Right ventricle myocardium superior (tissue), 1 donor: ENCODE measurements around the gene NOTCH4. TPM values are rescaled to one million over a fixed set of nuclear protein-coding genes. Genes with fewer than 3 reads are reported as not detected.
"Not testable (repeated sequence)": the region's sequence is repeated elsewhere in the genome, so short reads cannot be mapped to it uniquely, and the experiment has no call there.

ENCODE experiments used
- ATAC-seq: fragments of 200-7000 bp; cut with Tn5 transposase; one replicate; pipeline ENCODE4 v1.9.1; 2020; ENCODE audit warnings: mild to moderate bottlenecking; ENCODE audit not compliant: poor library complexity
- DNase-seq: peaks from one replicate; pipeline ENCODE4 v3.0.0-alpha.2; 2020
- intact Hi-C: fragments of 100-400 bp; cut with DNase I; formaldehyde crosslinking; loops from one replicate; pipeline ENCODE4 v1.11.2; 2022
- total RNA-seq: library from RNA; stranded (reverse); fragmentation: NEBNext Ultra II Directional; extraction: Animal tissue kit (Norgen Biotek cat#: 25700); gene quantifications from one replicate; pipeline ENCODE4 v1.2.1, GENCODE V29; 2021
- donor health status: DM: no; HTN: yes; CAD: no; lungs with severe emphysema.

The NOTCH4 gene
- total RNA-seq, 1 donor from 2014 or later, result 22.4 TPM

DNA sequence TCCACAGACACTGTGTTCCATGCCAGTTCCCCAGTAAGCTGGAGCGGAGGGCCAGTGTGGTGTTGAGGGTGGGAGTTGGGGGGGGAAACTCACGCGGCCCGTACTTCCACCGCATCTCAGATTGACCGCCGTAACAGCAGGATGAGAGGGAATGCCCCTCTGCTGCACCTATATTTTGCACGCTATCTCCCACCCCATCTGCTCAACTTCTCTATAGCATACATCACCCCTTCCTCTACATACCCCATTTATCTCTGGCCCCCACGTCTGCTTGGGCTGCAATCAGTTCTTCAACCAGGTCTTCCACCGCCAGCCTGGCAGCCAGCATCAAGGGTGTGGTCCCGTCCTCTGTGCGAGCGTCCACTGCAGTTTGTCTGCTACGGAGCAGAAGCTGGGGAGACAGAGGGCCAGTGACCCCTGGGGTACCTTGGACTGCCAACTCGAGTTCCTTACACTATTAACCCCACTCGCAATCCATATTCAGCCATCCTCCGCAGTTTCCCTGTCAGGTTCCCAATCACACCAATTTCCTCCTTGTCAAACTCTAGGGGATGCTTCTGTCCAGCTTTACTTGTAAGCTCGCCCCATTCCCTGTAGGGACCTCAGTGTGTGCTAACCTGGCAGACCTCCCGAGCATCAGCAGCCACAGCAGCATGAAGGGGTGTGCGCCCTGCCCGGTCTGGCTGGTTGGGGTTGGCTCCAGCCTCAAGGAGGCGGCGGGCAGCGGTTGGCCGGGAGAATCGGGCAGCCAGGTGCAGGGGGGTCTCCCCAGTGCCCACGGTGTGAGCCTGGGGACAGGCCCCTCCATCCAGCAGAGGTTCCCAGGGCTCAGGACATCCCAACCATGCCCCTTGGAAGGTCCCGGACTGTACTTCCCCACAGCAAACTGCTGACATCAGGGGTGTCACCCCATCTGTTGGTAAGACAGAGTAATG lies 26.9 kb downstream of the NOTCH4 start:
- ATAC-seq (no peak), DNase-seq (peak; percentile 74)
- intact Hi-C loops, result no loop called here

DNA sequence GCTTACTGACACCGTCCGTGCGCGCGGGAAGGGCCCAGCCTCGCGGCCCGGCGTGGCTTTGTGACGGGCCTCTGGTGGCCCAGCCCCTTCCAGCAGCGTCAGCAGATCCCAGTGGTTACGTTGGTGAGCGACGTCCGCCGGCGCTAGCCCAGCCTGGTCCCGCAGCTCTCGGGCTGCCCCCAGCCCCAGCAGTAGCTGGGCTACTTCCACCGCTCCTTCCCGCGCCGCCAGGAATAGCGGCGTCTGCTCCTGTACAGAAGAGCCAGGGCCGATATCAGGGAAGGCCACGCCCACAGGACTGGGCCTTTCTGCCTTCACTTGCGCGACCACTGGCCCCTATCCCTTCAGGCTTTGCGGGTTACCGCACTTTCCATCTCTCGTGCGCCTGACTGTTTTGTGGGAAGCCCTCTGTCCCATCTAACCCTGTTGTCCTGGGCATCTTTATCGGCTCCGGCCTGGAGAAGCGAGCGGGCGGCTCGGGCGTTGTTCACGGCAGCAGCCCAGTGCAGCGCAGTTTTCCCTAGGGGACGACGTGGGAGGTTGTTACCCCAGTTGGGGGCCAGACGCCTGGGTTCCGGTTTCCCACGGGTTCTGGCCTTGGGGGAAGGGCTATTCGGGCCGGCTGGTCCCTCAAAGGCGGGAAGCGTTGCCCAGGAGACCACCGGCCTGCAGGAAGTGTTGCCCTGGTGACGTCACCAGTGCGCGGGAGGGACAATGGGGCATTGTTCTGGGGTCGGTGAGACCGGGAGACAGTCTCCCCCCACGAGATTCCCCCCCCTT lies 27.8 kb downstream of the NOTCH4 start:
- intact Hi-C loops, result no loop called here
- DNase-seq, result peak; percentile 95
- ATAC-seq, result peak; percentile 53

DNA sequence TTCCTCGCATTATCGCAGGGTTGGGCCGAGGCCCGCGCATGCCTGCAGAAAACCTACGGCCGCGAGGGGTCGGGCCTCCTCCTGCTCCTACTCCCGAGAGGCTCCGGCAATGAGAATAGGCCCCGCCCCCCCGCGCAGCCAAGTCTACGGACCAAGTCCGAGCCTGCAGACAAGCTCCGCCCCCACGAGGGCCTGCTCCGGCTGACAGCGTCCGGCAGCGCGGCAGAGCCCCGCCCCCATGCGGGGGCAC lies 28.3 kb downstream of the NOTCH4 start:
- peak; percentile 90 for ATAC-seq
- intact Hi-C loops, result no loop called here
- DNase-seq, result peak; percentile 100

DNA sequence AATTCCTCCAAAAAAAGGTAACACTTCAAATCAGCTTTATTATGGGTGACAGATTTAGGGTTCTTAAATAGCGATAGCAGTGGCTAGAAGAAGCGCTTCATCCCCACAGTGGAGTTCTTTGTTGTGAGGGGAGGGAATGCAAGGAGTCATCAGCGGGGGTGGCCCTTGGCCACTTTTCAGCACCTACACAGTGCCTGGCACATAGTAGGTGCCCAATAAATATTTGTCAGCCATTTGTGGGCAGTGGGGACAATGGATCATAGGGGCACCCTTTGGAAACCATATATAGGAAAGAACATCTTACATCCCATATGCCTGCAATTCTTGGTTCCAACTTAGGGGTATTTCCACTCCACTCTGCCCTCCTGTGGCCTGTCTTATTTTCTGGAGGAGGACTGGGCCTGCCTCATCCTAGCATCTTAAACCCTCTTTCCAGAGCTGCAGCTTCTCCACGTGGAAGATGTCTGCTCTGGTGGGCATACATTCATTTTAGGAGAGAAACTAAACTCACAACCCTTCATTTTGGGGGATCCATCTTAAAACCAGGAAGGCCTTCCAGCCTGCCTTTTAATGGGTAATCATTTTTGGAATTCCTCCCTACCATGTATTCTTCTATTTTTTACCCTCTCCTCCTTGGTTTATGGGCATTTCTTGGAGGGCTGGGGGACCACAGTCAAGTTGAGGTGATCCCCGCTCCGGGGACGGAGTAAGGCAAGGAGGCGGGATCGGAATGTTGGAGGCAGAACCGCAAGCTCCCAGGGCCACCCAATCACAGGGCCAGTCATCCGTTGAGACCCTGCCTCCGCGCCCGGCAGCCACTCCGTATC lies 28.8 kb downstream of the NOTCH4 start:
- ATAC-seq, result no peak
- intact Hi-C loops, result no loop called here
- no peak for DNase-seq

DNA sequence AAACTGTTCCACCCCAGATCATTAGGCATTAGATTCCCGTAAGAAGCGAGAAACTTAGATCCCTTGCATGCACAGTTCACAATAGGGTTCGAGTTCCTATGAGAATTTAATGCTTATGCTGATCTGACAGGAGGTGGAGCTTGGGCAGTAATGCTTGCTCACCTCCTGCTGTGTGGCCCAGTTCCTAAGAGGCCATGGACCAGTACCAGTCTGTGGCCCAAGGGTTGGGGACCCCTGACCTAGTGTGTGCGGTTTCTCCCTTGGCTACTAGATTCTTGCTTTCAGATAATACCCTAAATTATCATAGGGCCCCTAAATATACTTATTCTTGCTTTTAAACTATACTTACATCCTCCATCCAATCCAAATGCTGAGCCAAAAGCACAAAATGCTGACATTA lies 29.5 kb downstream of the NOTCH4 start:
- DNase-seq (no peak), ATAC-seq (no peak)
- intact Hi-C loops, result no loop called here

DNA sequence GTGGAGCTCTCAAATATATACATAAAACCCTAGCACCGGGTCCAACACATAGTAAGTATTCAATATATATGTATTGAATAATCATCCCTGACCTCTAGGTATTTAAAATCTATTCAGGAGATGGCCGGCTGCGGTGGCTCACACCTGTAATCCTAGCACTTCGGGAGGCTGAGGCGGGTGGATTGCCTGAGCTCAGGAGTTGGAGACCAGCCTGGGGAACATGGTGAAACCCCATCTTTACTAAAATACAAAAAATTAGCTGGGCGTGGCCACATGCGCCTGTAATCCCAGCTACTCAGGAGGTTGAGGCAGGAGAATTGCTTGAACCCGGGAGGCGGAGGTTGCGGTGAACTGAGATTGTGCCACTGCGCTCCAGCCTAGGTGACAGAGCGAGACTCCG lies 30.8 kb downstream of the NOTCH4 start:
- DNase-seq, intact Hi-C loops, ATAC-seq: not testable (repeated sequence)

DNA sequence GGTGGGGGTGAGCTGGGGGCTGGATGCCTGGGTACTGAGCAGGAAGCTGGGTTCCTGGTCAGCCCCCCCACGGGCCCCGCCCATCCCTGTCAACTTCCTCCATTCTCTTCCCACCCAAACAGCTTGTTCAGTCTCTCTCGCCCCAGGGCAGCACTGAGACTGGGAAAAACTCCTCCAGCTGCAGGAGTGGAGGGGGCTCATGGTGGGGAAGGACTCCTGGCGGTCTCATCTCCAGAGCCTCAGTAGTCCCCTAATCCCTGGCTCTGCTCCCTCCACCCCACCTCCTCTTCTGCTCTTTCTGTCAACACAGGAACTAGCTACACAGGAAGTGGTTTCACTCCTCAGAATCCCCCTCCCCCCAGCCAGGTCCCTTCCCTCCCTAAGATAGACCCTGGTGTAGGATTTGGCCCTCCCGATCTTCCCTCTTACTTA lies 31.2 kb downstream of the NOTCH4 start, which contains the start of gene GPSM3:
Gene GPSM3 (minus strand): TSS at position 36 of the 432 bp plus-strand sequence. CDS start 130 bp downstream, outside the sequence.
- DNase-seq (peak; percentile 81), ATAC-seq (no peak)
- intact Hi-C loops, result no loop called here

DNA sequence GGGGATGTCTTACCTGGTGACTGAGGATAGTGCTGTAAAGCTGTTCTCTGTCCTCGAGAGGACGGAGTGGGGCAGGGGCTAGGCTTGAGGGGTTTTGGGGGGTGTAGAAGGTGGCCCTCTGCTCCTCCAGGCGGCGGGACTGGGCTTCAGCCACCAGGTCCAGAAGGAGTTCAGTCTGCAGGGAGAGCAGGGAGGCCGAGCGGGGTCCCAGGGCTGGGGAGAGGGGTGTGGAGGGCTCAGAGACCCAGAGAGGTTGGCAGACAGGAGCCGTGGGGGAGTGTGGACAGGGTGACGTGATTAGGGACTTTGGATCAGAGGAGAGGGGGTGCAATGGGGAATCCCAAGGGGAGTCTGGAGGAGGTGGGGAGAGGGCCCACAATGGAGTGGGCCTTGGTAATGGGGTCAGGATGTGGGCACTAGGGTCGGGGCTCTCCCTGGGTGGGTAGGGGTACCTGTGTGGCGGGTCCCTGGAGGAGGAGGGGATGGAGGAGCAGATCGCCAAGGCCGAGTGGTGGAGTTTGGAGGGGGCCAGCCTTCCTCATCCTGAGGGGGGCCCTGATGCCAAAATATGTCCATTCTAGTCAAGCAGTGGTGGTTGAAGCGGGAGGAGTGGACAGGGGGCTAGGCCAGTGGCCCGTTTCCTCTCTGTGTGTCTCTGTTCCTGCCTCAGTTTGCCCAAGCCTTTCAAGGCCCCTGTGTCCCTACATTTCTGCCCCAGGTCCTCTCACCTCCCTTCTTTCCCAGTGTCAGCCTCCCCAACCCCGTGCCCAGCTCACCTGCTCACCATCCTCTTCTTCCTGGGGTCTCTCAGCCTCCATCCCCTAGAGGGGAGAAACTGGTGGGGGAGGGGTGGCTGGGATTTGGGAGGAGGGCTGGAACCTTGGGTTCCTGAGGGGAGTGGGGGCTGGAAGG lies 31.9 kb downstream of the NOTCH4 start:
- no peak for ATAC-seq
- intact Hi-C loops, result no loop called here
- no peak for DNase-seq

DNA sequence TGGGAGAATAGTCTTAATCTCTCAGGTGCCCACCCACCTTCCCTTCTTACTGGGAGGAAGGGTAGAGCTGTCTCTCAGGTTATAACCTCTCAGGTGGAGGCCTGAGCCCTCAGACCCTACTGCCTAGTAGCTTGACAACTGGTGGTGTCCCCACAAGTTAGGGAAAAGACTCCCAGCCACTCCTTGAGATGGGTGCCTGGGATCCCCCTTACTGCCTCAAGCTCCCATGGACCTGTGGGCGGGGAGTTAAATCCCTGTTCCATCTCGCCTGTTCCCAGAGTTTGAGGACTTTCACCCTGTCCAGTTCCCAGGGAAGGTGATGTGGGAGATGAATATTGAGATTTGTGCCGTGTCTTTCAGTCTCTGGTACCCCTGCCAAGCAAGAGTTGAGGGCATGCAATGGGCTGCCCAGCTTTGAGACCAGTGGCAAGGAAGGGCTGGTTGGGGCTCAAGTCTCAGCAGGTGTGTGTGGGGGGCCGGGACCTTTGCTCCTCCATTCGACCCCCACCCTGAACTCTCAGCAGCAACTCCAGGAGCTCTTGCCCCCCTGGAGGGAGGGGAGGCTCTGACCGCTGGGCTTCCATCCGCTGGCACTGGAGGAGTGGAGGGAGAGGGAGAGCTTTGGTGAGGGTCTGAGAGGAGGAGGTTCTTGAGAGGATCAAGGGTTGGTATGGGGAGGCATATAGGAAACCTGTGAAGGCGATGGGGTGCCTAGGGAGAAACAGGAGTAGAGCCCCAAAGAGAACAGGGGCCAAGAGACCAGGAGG lies 32.8 kb downstream of the NOTCH4 start:
- DNase-seq, result no peak
- intact Hi-C loops, result no loop called here
- no peak for ATAC-seq

DNA sequence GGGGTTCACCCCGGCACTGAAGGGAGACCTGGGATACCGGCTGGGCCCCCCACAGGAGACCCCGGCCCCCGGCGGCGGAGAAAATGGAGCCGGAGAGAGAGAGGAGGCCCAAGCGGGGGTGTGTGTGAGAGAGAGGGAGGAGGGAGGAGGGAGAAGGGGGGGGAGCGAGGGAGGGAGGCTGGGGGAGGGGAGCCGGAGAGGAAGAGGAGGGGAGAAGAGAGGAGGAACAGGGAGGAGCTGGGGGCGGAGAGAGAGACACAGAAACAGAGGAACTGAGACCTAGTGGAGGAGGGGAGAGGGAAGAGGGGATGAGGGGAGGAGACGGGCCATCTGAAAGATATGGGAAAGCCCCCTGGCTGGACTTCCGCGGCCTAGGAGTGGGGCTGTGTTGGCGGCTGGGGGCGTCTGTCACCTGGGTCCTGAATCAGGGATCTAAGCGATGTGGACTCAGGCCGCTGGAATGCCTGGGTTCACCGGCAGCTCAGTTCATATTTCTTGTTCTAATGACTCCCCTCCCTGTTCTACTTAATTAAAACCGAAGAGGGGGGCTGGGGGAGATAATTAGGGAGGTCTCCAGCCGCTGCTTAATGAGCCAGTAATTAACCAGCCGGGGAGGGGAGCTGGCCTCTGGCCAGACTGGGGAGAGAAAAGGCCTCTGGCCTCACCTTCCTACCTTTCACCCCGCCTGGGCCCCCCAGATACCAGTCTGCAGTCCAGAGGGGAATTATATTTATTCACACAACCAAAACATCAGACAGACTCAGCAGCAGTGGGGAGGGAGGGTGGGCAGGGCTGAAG lies 33.6 kb downstream of the NOTCH4 start, which contains the start of gene PBX2:
Gene PBX2 (minus strand): TSS at position 149 of the 798 bp plus-strand sequence. CDS start 287 bp downstream, outside the sequence.
- DNase-seq (peak; percentile 92), ATAC-seq (peak; percentile 76)
- intact Hi-C loops, result no loop called here

DNA sequence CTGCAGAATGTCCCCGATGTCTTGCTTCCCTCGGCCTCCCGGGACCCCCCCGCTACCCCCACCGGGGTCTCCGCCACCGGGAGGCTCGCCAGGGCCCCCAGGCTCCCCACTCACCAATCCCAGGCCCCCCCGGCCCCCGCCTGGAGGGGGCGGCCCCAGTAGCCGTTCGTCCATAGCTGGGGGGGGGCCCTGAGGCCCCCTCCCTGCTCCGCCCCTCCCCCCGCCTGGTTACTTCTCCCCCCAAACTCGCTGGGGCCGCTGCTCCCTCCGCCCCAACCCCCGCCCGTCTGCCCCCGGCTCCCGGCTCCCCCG lies 34.2 kb downstream of the NOTCH4 start:
- no peak for DNase-seq
- intact Hi-C loops, result no loop called here

DNA sequence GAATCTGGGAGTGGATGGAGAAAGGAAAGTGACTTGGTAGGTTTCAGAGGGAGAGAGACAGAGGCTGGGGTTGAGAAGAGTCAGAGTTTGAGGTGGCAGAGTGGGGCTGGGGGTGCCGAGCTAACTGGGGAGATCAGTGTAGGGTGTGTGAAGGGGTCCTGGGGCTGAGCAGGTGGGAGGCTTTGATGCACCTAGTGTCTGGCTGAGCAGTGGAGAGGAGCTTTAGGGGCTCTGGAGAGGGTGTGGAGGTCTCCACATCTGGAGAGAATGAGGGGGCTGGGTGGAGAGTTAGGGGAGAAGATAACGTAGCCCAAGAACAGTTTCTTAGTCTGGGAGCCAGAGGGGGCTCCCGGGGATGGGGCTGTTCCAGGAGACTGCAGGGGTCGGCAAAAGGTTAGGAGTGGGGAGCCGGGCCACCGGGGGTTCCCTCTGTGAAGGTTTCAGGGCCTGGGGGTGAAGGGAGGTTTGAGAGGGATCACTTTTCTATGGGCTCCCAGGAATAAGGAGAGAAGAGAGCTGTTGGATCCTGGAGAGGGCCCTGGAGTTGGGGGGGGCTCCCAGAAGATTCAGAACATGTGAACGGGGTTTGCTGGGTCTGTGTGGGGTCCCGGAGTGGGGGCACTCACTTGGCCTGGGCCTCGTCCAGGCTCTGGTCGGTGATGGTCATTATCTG lies 34.7 kb downstream of the NOTCH4 start:
- DNase-seq, result no peak
- peak; percentile 0 for ATAC-seq
- intact Hi-C loops, result no loop called here

More for the DNA sequence above, 34.2 kb downstream of the NOTCH4 start:
- ATAC-seq, result peak; percentile 3

DNA sequence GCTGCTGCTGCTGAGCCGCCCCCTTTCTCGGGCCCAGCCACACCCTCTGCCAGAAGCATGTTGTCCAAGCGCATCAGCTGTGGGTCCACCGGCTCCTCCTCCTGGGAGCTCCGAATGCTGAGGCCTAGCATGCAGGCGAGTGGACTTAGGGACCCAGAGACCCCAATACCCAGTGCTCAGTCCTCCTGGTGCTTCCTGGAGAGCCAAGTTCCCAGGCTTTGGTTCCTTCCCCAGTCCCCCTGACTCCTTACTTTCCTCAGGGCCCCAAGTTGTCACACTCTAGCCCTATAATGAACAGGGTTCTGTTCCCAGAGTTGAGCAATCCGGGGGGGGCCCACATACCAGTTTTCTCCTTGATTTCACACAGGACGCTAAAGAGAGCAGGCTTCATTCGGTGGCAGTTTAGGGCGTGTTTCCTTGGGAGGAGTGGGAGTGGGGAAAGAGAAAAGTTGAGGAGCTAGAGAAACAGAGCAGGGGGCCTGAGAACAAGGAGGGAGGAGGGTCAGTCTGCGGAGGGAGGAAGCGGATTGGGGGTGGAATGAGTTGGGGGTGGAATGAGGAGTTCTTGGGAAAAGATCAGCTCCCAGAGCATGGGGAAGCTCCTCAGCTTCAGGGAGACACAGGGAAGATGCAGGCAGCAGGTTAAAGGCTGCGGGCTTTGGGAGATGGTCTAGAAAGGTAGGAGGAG lies 35.3 kb downstream of the NOTCH4 start:
- ATAC-seq (no peak), DNase-seq (no peak)
- intact Hi-C loops, result no loop called here

DNA sequence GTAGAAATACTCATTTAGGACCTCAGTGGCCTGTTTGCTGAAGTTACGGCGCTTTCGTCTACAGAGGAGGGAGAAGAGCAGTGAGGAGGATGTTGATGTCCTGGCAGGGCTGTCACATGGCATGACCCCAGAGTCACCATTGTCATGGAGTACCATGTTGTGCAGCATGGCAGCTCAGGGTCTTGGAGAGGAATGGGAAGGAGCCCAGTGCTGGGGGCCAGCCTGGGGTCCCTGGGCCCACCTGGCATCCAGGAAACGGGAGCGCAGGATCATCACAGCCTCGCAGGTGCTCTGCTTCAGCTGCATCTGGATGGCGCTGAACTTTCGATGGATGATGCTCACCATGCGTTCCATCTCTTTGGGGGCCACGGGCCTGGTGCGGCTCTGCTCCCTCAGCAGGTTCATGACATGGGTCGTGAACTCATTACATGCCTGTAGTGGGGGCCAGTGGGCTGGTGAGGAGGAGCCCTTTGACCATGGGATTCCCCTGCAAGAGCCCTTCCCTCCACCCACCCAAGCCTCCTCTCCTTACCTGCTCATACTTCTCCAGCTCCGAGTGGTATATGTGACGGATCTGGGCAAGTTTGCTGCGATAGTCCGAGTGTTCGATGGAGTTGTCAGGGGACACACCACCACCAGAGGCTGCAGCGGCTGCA lies 36.0 kb downstream of the NOTCH4 start:
- DNase-seq, intact Hi-C loops, ATAC-seq: not testable (repeated sequence)
